Suprapubic skin (tissue), 3 donors: ENCODE results near the gene VMAC.

ENCODE experiments used
- CTCF ChIP-seq, 2 donors: fragments of 200-600 bp in 1 of 2; fragments of 450-650 bp in 1 of 2; sonication (generic) in 1 of 2; IDR thresholded peaks; one replicate each; pipeline ENCODE4 v1.5.1; 2016 to 2019; ENCODE audit warnings: antibody characterized with exemption in 2 of 2, mild to moderate bottlenecking in 1 of 2, moderate library complexity in 1 of 2
- EP300 ChIP-seq: sonication (generic); formaldehyde crosslinking; IDR thresholded peaks from one replicate; pipeline ENCODE4 v1.6.1; 2017; ENCODE audit warnings: antibody characterized with exemption
- POLR2A ChIP-seq, 2 donors: fragments of 450-650 bp; IDR thresholded peaks; one replicate each; pipeline ENCODE4 v1.6.1; 2017; ENCODE audit warnings: antibody characterized with exemption in 2 of 2, mild to moderate bottlenecking in 2 of 2, moderate library complexity in 2 of 2

GRCh38 chr19:5880196-5880595 is 24.5 kb upstream of the VMAC start:
- no peak for TF ChIP-seq EP300
- TF ChIP-seq CTCF (IDR thresholded peaks at IDR 0.05), result no peak
- TF ChIP-seq POLR2A (IDR thresholded peaks at IDR 0.05), result no peak
